A673 (cell line): ENCODE results near the gene ETS2. TPM values are rescaled to one million over a fixed set of nuclear protein-coding genes. Genes with fewer than 3 reads are reported as not detected.
"Not testable (repeated sequence)": the region's sequence is repeated elsewhere in the genome, so short reads cannot be mapped to it uniquely, and the experiment has no call there.

Experiments
- BruUV-seq: library from RNA; stranded (reverse); fragments of 400-500 nt; replicated peaks from 2 replicates; lab custom pipeline; 2021; lab: Mats Ljungman, UMichigan
- CTCF ChIA-PET: fragments of 300-600 bp; sonication (Branson Sonifier 250); formaldehyde crosslinking; loops from one replicate; lab custom pipeline; 2022; ENCODE audit warnings: antibody characterized with exemption; lab: Charles Lee
- POLR2A ChIA-PET: fragments of 300-600 bp; sonication (Branson Sonifier 250); formaldehyde crosslinking; loops from one replicate; lab custom pipeline; 2022; ENCODE audit warnings: antibody characterized with exemption; ENCODE audit not compliant: low non-redundant PET; lab: Charles Lee
- DNase-seq: peaks from one replicate; pipeline ENCODE4 v3.0.0-alpha.2; 2015; ENCODE audit warnings: low spot score
- H3K27ac ChIP-seq: fragments of 200-600 bp; sonication (generic); 2 replicates; pipeline ENCODE4 v1.5.1; 2016; ENCODE audit warnings: mixed run types, low read depth, mild to moderate bottlenecking, mixed read lengths, antibody characterized with exemption, low read length; ENCODE audit not compliant: poor library complexity, severe bottlenecking
- H3K27me3 ChIP-seq: fragments of 200-600 bp; sonication (generic); replicated peaks from 2 replicates; pipeline ENCODE4 v1.6.1; 2017; ENCODE audit warnings: mixed run types, low read depth, mild to moderate bottlenecking, mixed read lengths, antibody characterized with exemption, low read length; ENCODE audit not compliant: insufficient read depth, poor library complexity
- H3K36me3 ChIP-seq: fragments of 200-600 bp; sonication (generic); 2 replicates; pipeline ENCODE4 v1.6.1; 2016; ENCODE audit warnings: mixed run types, mild to moderate bottlenecking, mixed read lengths, antibody characterized with exemption, low read length; ENCODE audit not compliant: insufficient read depth, poor library complexity, severe bottlenecking
- H3K4me1 ChIP-seq: fragments of 200-600 bp; sonication (generic); 2 replicates; pipeline ENCODE4 v1.6.1; 2017; ENCODE audit warnings: mixed run types, mild to moderate bottlenecking, mixed read lengths, antibody characterized with exemption, low read length; ENCODE audit not compliant: insufficient read depth, poor library complexity, severe bottlenecking
- H3K4me3 ChIP-seq: fragments of 200-600 bp; sonication (generic); 2 replicates; pipeline ENCODE4 v1.5.1; 2016; ENCODE audit warnings: low read depth, mixed run types, mild to moderate bottlenecking, mixed read lengths, low read length; ENCODE audit not compliant: poor library complexity, severe bottlenecking
- H3K9me3 ChIP-seq: fragments of 200-600 bp; sonication (generic); 2 replicates; pipeline ENCODE4 v1.6.1; 2016; ENCODE audit warnings: mixed run types, low read depth, mild to moderate bottlenecking, mixed read lengths, antibody characterized with exemption, low read length; ENCODE audit not compliant: poor library complexity, severe bottlenecking
- CTCF ChIP-seq: fragments of 300-800, 200-600 bp; sonication (generic); conservative IDR thresholded peaks from 2 replicates; pipeline ENCODE4 v1.5.1; 2017; ENCODE audit warnings: low read depth, mild to moderate bottlenecking, antibody characterized with exemption, low read length, moderate library complexity, mixed read lengths
- EZH2 ChIP-seq: fragments of 200-600 bp; sonication (generic); IDR thresholded peaks from 2 replicates; pipeline ENCODE4 v1.6.1; 2017; ENCODE audit warnings: borderline replicate concordance, low read depth, mild to moderate bottlenecking, mixed read lengths, antibody characterized with exemption, low read length; ENCODE audit not compliant: poor library complexity, severe bottlenecking
- intact Hi-C: fragments of 100-400 bp; cut with micrococcal nuclease; formaldehyde crosslinking; loops from one replicate; pipeline ENCODE4 v1.10.0; 2022; ENCODE audit not compliant: unreplicated experiment
- total RNA-seq: library from RNA; stranded (reverse); gene quantifications from 2 replicates; pipeline ENCODE4 v1.2.3, GENCODE V29; 2021

ETS2 gene
- total RNA-seq, 1 experiment from 2014 or later = 45.6 TPM

DNA sequence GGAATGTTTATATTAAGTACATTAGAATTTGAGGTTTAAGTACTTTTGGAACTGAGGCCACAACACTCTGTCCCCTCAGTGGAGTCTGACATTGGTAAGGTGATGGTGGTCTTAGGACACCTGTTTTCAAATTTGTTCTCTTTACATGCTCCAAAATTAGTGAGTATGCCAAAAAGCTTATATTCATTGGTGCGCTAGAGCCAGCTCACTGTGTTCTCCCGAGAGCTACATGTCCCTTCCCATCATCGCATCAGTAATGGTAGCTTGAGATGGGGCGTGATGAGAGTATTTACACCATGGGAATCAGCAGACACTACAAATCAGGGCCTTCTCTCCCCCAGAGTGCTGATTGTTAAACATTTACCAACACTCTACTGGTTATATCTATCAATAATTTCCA is 19.5 kb downstream of the ETS2 start:
- ChIA-PET CTCF (no interaction called here), POLR2A (no interaction called here)
- Histone ChIP-seq H3K4me3 (no peak overlapping the region), H3K27ac (no peak overlapping the region), H3K9me3 (peaks cover 6% of the 10 kb centered on the region), H3K4me1 (no peaks in the 10 kb centered on the region), H3K27me3 (no peaks in the 10 kb centered on the region), H3K36me3 (peaks cover 46% of the 10 kb centered on the region)
- no peak for DNase-seq
- TF ChIP-seq EZH2 = no peak
- TF ChIP-seq CTCF = no peak
- intact Hi-C loops = no loop called here
- BruUV-seq = no TSS peak

- Histone ChIP-seq H3K36me3 (peaks cover 40% of the 10 kb centered on the region), H3K4me3 (no peak overlapping the region), H3K4me1 (no peaks in the 10 kb centered on the region), H3K27me3 (no peaks in the 10 kb centered on the region), H3K9me3 (peaks cover 6% of the 10 kb centered on the region), H3K27ac (no peak overlapping the region)
- DNase-seq = no peak
- intact Hi-C loops = no loop called here
- POLR2A ChIA-PET = no interaction called here
- no TSS peak for BruUV-seq
- no peak for TF ChIP-seq CTCF
- no peak for TF ChIP-seq EZH2
- CTCF ChIA-PET = no interaction called here
These were observed 20.2 kb downstream of the ETS2 start for GRCh38 chr21:38825921-38826320.

- BruUV-seq, H3K27me3 ChIP-seq, H3K27ac ChIP-seq, POLR2A ChIA-PET, DNase-seq, intact Hi-C loops, CTCF ChIA-PET, H3K4me1 ChIP-seq, H3K4me3 ChIP-seq, H3K9me3 ChIP-seq: not testable (repeated sequence)
- H3K36me3 ChIP-seq = peaks cover 18% of the 10 kb centered on the region
These were observed 22.4 kb downstream of the ETS2 start for GRCh38 chr21:38828111-38828510.

DNA sequence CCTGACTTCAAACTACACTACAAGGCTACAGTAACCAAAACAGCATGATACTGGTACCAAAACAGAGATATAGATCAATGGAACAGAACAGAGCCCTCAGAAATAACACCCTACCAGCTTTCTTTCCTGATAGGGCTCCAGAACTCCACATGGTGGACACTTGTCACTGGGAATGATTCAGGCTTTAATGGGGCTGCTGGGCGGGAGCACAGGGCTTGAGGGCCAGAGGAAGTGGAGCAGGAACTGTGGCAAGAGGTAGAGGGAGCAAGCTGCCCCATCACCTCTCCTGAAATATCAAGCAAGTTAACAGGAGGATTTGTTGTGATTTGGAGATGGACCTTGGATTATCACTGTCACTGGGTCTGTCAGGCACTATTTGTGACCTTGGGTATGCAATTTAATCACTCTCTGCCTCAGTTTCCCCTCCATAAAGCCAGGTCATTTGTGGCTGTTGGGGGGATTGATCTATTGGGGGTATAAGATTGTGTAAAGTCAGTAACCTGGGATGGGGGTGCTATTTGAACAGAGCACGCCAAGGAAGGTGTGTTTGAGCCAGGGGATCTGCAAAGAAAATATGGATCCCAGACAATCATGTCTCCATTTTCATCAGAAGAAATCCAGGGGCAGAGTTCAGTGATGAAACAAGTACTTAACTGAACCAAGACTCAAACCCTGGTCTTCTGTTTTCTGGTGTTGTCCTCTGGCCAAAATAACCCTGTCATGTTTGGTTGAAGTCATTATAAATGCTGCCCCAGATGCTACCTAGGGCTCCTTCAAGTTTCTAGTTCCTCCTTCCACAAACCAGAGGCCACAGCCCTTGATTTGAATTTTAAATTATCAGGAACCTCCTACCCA is 25.2 kb downstream of the ETS2 start:
- Histone ChIP-seq H3K9me3 (peaks cover 6% of the 10 kb centered on the region), H3K27ac (no peak overlapping the region), H3K4me1 (peaks cover 4% of the 10 kb centered on the region), H3K36me3 (no peaks in the 10 kb centered on the region), H3K4me3 (no peak overlapping the region), H3K27me3 (no peaks in the 10 kb centered on the region)
- no peak for DNase-seq
- ChIA-PET POLR2A (no interaction called here), CTCF (no interaction called here)
- no TSS peak for BruUV-seq
- TF ChIP-seq CTCF (no peak), EZH2 (no peak)
- intact Hi-C loops = no loop called here
